CD1c-positive myeloid dendritic cell (primary cell): Measurements from ENCODE around the gene SUPT4H1.

Experiments used
- DNase-seq: peaks from one replicate; pipeline ENCODE4 v3.0.0-alpha.2; 2016; ENCODE audit errors: extremely low spot score

The SUPT4H1 gene

GRCh38 chr17:58317421-58318064, 34.5 kb downstream of the SUPT4H1 start:
- peak; percentile 70 for DNase-seq

- no peak for DNase-seq
Measured at GRCh38 chr17:58316260-58316960, 35.6 kb downstream of the SUPT4H1 start.

GRCh38 chr17:58315750-58316149, 36.3 kb downstream of the SUPT4H1 start:
- no peak for DNase-seq

- DNase-seq = no peak
Measured at GRCh38 chr17:58315281-58315711, 36.7 kb downstream of the SUPT4H1 start.

- no peak for DNase-seq
Measured at GRCh38 chr17:58314706-58315015, 37.3 kb downstream of the SUPT4H1 start.

- DNase-seq = no peak
Measured at GRCh38 chr17:58313815-58314705, 37.9 kb downstream of the SUPT4H1 start.

- DNase-seq = no peak
Measured at GRCh38 chr17:58312829-58313228, 39.2 kb downstream of the SUPT4H1 start.

GRCh38 chr17:58312021-58312630, 39.9 kb downstream of the SUPT4H1 start:
- no peak for DNase-seq

- DNase-seq = no peak
Measured at GRCh38 chr17:58311429-58311894, 40.5 kb downstream of the SUPT4H1 start.

GRCh38 chr17:58310511-58311428, 41.2 kb downstream of the SUPT4H1 start:
- DNase-seq = no peak

GRCh38 chr17:58309918-58310259, 42.1 kb downstream of the SUPT4H1 start:
- DNase-seq = no peak

GRCh38 chr17:58308985-58309917, 42.8 kb downstream of the SUPT4H1 start:
- peak; percentile 56 for DNase-seq

- DNase-seq = peak; percentile 84
Measured at GRCh38 chr17:58308173-58308984, 43.6 kb downstream of the SUPT4H1 start.

GRCh38 chr17:58307468-58308172, 44.4 kb downstream of the SUPT4H1 start:
- no peak for DNase-seq

GRCh38 chr17:58306131-58306951, 45.7 kb downstream of the SUPT4H1 start:
- DNase-seq = no peak

- no peak for DNase-seq
Measured at GRCh38 chr17:58305626-58306025, 46.4 kb downstream of the SUPT4H1 start.

- DNase-seq = no peak
Measured at GRCh38 chr17:58304750-58305486, 47.1 kb downstream of the SUPT4H1 start.
